AG09319 (cell line): Measurements from ENCODE around the gene AK2.

ENCODE experiments used
- DNase-seq: peaks from one replicate; pipeline ENCODE4 v3.0.0-alpha.2; 2010; ENCODE audit warnings: low read depth; ENCODE audit errors: extremely low read depth
- CTCF ChIP-seq: IDR thresholded peaks from 2 replicates; pipeline ENCODE4 v1.5.1; 2011; ENCODE audit warnings: low read depth, mild to moderate bottlenecking, inconsistent platforms, low read length, moderate library complexity

Gene AK2

GRCh38 chr1:32960342-32960741, 76.3 kb downstream of the AK2 start:
- no peak for TF ChIP-seq CTCF
- no peak for DNase-seq

- TF ChIP-seq CTCF = no peak
Measured at GRCh38 chr1:32958827-32959226, 77.9 kb downstream of the AK2 start.

More at GRCh38 chr1:32958827-32959226, 77.9 kb downstream of the AK2 start:
- no peak for DNase-seq
